ENCODE data around the gene EVL. TPM values are rescaled to one million over a fixed set of nuclear protein-coding genes. Genes with fewer than 3 reads are reported as not detected.

Gene EVL
- polyA plus RNA-seq, 3 donors = 35.3 to 37.8 (median 36.5) TPM

DNA sequence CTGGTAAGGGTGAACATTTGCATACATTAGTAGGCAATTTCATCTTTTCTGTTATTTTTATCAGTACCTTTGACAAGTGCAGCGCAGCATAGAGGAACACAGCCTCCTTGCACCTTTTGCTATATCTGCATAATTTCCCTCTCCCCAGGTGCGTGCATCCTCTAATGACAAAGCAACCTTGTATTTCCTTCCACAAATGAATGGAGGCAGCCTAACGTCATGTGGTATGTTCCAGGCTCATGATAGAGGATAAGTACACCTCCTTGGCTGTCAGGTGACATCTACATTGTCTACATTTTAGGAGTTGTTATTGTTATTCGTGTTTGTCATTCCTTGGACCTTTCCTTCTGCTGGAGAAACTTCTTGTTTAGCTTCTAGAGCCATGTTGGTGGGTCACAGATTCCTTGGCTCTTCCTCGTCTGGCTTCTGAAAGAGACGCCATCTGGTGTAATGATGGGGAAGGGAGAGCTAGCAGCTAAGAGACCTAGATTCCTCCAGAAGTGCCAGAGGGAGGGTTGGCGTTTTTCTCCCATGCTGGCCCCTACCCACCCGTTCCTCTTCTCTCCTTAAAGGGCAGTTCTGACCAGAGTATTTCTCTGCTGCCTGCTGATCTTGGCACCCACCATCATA lies 37.0 kb downstream of the EVL start:
- no peak overlapping the region for H3K27ac ChIP-seq (ENCODE audit: low read depth, low read length)
- 81 to 89% (median 85%) methylated on average over 8 of the region's 8 CpGs for WGBS, 3 donors

DNA sequence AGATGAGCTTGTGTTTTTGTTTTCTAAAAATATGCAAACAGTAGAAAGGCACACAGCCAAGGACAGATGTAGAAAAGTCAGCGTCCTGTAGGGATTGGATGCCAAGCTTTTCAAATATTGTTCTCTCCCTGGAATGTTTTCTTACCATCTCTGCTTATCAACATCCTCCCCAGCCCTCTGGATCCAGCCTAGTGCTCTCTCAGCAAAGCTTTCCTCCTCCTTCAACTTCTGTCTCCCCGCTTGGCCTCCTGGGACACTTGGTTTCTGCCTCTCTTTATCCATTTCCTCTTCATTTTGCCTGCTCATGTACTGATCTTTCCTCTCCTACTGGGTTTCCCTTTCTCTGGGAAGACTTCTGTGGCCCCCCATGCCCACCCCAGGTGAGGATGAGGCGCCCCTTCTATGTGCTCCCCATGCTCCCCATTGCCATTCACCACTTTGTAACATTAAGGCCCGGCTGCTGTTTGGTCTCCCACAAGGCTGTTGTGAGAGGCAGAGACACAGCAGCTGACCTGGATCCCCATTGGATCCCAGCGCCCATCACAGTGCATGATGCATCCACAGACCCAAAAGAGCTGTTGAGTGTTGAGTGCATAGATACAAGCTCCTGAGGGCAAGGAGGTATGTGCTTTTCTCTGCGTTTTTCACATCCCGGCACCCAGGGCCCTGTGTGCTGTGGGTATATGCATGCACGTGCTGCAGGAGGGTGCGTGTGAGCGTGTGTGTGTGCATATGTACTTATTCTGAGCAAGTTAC lies 38.2 kb downstream of the EVL start:
- WGBS, 3 donors = 74 to 84% (median 77%) methylated on average over 10 of the region's 10 CpGs
- H3K27ac ChIP-seq (ENCODE audit: low read depth, low read length) = no peak overlapping the region

- 73 to 79% (median 78%) methylated on average over 4 of the region's 4 CpGs for WGBS, 3 donors
- H3K27ac ChIP-seq (ENCODE audit: low read depth, low read length) = no peak overlapping the region
Observed at GRCh38 chr14:100104006-100104352, 38.8 kb downstream of the EVL start.

- 84 to 89% (median 87%) methylated on average over 7 of the region's 7 CpGs for WGBS, 3 donors
- H3K27ac ChIP-seq (ENCODE audit: low read depth, low read length) = no peak overlapping the region
Observed at GRCh38 chr14:100104523-100105300, 39.5 kb downstream of the EVL start.

- 68 to 86% (median 72%) methylated on average over 16 of the region's 16 CpGs for WGBS, 3 donors
- H3K27ac ChIP-seq (ENCODE audit: low read depth, low read length) = no peak overlapping the region
Observed at GRCh38 chr14:100105357-100106169, 40.3 kb downstream of the EVL start.

DNA sequence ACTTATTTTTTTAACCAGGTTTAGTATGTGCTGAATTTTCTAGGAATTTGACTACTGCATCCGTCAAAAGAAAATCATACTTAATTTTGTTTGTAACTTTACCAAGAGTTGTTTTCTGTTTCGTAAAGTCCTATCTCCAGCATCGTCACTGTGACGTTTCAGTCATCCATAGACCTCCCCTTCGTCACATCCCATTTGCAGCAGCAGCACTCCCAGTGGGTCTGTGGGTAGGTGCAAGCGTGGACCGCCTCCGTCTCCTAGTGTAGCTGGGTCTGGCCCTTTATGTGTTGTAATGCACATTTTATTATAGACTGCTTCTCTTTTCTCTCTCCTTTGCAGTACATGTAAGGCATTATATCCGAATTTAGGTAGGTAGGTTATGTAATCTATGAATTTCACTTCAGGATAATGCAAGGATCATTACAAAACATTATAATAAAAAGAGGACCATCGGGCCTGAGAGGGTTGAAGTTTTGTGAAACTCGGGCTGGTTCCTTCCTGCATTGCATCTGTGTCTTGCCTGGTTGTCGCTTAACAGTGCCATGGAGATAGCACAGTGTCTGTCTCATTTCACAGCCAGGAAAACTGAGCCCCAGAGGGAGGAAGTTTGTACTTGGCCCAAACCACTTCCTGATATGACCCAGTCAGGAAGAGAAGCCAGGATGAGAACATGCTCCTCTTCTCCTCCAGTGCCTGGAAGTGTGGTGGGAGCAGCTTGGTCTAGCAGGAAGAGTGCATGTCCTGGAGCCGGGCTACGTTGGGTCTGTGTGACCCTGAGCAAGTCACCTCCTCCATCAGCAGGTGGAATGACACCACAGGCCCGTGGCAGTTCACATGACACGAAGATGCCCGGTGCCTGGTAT lies 41.3 kb downstream of the EVL start:
- WGBS, 3 donors = 45 to 85% (median 55%) methylated on average over 17 of the region's 17 CpGs
- H3K27ac ChIP-seq (ENCODE audit: low read depth, low read length) = no peak overlapping the region

- 73 to 90% (median 79%) methylated on average over 5 of the region's 5 CpGs for WGBS, 3 donors
- no peak overlapping the region for H3K27ac ChIP-seq (ENCODE audit: low read depth, low read length)
Observed at GRCh38 chr14:100107236-100107635, 42.0 kb downstream of the EVL start.

DNA sequence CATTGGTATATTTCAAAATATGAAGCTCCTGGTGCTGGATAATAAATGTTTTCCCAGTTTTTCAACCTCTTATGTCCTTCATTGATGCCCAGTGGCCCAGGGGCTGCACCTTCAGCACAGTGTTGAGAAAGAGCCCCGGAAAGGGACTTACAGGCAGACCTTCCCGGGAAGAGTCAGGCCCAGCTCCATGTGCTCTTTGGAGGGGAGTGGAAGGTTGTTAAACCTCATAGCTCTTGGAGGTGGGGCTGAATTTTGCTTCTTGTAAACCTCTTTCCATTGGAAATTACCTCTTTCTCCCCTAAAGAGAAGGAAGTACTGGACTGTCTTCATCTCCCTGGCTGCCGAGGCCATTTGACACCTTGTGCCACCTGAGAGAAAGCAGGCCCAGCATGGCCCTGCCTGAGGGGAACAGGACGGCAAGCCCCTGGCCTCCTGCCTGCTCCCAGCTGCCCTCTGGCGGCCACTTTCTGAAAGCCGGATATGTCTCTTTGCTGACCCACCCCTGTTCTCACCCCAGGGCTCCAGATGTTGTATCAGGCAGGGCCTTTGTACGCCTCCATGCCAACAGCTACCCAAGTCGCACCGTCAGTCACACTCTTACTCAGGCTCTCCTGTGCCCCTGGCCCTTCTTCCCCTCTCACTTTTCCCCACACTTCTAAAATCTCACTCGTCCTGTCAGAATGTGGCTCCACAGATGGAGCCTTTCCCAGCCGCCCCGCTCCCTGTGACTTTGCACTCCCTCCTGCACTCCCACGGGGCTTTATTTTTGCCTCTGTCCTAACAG lies 43.0 kb downstream of the EVL start:
- WGBS, 3 donors = 22 to 35% (median 28%) methylated on average over 13 of the region's 13 CpGs
- H3K27ac ChIP-seq (ENCODE audit: low read depth, low read length) = no peak overlapping the region

DNA sequence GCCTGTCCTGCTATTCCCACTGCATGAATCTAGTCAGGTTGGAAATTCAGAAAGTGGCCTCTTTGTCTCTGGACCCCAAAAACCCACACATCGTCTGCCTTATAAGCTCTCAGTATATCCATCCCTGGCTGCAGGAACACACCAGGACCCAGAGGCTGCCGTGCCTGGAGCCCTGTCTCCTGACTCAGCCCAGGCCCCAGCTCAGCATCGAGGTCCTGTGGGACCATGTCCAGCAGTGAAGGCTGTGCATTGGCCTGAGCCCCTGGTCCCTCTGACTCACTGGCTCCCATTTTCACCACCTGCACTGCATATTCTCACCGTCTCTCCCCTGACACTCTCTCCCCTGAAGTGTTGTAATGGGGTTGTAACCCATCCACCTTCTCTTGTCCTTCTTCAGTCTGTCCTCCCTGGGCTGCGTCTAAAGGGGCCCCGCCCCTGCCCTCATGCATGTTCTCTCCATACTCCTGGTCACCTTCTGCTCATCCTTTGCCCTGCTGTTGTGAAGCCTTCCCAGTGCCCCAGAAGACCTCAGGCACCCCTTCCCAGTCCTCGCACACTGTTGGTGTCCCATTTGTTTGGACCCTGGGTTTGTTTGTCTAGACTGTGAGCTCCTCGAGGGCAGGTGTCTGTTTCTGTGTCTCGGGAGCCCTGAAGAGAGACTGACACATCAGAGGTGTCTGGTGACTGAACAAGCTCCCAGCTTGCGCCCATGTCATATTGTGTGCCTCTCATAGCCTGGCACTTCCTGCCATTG lies 43.8 kb downstream of the EVL start:
- WGBS, 3 donors = 76 to 86% (median 83%) methylated on average over 10 of the region's 10 CpGs
- H3K27ac ChIP-seq (ENCODE audit: low read depth, low read length) = no peak overlapping the region

DNA sequence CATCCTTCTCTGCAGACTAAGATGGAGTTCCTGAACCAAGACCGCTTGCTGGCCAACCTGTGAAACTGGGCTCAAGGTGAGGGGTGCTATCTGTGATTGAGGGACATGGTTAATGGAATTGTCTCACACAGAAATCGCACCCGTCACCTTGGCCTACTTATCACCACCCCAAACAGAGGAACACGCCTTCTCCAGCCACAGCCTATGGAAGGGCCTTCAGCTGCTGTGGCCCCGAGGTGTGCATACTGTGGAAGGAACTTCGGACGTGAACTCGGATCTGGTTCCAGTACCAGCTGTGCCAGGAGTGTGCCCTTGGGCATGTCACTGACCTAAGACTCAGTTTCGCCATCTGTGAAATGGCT lies 44.4 kb downstream of the EVL start:
- no peak overlapping the region for H3K27ac ChIP-seq (ENCODE audit: low read depth, low read length)
- WGBS, 3 donors = 88 to 97% (median 97%) methylated on average over 9 of the region's 9 CpGs

DNA sequence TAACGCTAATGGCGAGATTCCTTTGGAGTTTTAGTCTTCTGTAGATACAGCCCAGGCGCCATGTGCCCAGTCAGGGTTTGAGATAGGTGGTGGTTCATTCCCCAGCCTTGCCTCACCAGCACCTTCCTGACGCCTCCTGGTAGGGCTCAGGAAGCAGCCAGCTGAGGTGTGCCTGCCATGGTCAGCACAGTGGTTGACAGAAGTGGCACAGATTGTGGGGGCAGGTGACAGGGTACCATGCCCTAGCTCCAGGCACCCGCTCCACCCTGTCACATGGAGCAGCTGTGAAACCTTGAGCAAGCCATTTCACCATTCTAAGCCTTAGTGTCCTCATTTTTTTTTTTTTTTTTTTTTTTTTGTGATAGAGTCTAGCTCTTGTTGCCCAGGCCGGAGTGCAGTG lies 45.6 kb downstream of the EVL start:
- no peak overlapping the region for H3K27ac ChIP-seq (ENCODE audit: low read depth, low read length)
- 79 to 87% (median 83%) methylated on average over 6 of the region's 6 CpGs for WGBS, 3 donors

GRCh38 chr14:100111931-100112704 lies 46.9 kb downstream of the EVL start:
- H3K27ac ChIP-seq (ENCODE audit: low read depth, low read length) = no peak overlapping the region
- WGBS, 3 donors = 76 to 79% (median 77%) methylated on average over 11 of the region's 11 CpGs

DNA sequence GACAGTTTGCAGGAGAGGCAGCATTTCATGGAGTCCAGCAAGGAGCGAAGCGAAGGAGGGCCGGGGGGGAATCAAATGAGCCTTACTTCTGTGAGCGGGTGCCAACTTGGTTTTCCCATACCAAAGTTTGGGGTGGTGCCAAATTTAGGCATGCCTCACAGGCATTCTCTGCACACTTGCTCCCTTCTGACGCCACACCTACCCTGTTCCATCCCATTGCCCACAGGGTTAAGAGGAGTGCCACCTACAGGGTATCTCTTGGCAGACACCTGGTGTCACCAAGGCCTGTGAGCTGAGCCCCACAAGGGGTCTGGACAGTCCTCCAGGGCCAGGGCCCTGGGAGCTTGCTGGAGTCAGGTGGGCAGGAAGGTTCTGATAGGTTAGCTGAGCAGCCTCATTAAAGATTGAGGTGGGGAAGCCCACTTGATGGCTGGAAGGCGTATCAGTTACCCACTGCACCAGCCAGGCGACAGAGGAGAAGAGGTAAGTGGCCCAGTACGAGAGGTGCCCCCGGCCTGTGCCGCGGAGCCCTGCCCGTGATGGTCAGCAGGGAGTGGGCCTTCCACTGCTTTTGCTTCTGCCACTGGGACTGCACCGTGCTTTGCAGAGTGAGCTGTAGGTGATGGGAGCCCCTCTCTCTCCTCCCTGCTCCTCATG lies 49.0 kb downstream of the EVL start:
- no peak overlapping the region for H3K27ac ChIP-seq (ENCODE audit: low read depth, low read length)
- 97% methylated on average over 13 of the region's 13 CpGs for WGBS, 3 donors

- no peak overlapping the region for H3K27ac ChIP-seq (ENCODE audit: low read depth, low read length)
- 96 to 98% (median 97%) methylated on average over 6 of the region's 6 CpGs for WGBS, 3 donors
Observed at GRCh38 chr14:100115236-100115635, 50.0 kb downstream of the EVL start.

DNA sequence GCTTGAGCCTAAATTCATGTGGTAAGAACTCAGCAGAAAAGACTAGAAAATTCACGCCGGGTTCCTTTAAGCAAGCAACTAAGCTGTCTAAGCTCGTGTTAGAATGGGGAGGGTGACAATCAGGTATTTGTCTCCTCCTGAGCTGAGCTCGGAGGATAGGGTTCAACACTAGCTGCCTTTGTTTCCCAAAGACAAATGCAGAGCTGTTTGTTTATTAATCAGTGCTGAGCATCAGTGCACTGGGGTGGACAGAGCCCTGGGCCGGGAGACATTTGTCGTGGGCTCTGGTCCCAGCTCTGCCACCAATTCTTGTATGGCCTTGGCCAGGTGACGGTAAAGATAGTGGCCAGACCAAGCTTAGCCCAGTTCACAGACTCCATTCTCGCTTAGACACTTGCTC lies 50.5 kb downstream of the EVL start:
- WGBS, 3 donors = 73 to 96% (median 95%) methylated on average over 8 of the region's 8 CpGs
- no peak overlapping the region for H3K27ac ChIP-seq (ENCODE audit: low read depth, low read length)
